Sigmoid colon (tissue), 7 donors: Measurements from ENCODE around the gene CADM2. TPM values are rescaled to one million over a fixed set of nuclear protein-coding genes. Genes with fewer than 3 reads are reported as not detected.

ENCODE experiments used
- DNase-seq: peaks from one replicate; pipeline ENCODE4 v3.0.0-alpha.2; 2019
- H3K27ac ChIP-seq, 4 donors: fragments of 200-600 bp; sonication (generic); one replicate each; pipeline ENCODE4 v1.5.1; 2016 to 2019; ENCODE audit warnings: mild to moderate bottlenecking in 1 of 4
- H3K27me3 ChIP-seq, 3 donors: fragments of 200-600 bp; sonication (generic); one replicate each; pipeline ENCODE4 v1.5.1; 2019; ENCODE audit warnings: mild to moderate bottlenecking in 1 of 3
- H3K36me3 ChIP-seq, 4 donors: fragments of 200-600 bp; sonication (generic); one replicate each; pipeline ENCODE4 v1.5.1; 2016 to 2019
- H3K4me1 ChIP-seq, 4 donors: fragments of 200-600 bp; sonication (generic); one replicate each; pipeline ENCODE4 v1.5.1; 2017 to 2019
- H3K4me3 ChIP-seq, 4 donors: fragments of 200-600 bp; sonication (generic); one replicate each; pipeline ENCODE4 v1.5.1; 2017 to 2019; ENCODE audit warnings: mild to moderate bottlenecking in 2 of 4, moderate library complexity in 1 of 4
- H3K9me3 ChIP-seq, 4 donors: fragments of 200-600 bp in 3 of 4; sonication (generic) in 3 of 4; one replicate each; pipeline versions ENCODE4 v1.5.1 to v1.6.1; 2013 to 2019
- EP300 ChIP-seq, 4 donors: sonication (generic); formaldehyde crosslinking; IDR thresholded peaks; one replicate each; pipeline ENCODE4 v1.6.1; 2017; ENCODE audit warnings: antibody characterized with exemption in 4 of 4
- POLR2A ChIP-seq, 2 donors: fragments of 450-650 bp; IDR thresholded peaks; one replicate each; pipeline ENCODE4 v1.6.1; 2016; ENCODE audit warnings: antibody characterized with exemption in 2 of 2, mild to moderate bottlenecking in 2 of 2, moderate library complexity in 2 of 2
- POLR2AphosphoS5 ChIP-seq, 4 donors: sonication (generic); formaldehyde crosslinking; IDR thresholded peaks; one replicate each; pipeline ENCODE4 v1.6.1; 2017; ENCODE audit warnings: antibody characterized with exemption in 4 of 4
- WGBS, 2 donors: extraction: QIAGEN DNeasy Blood & Tissue Kit; methylation state at CpG; one replicate each; pipeline ENCODE4 v1.1.7; 2013; 5-methylcytosine and 5-hydroxymethylcytosine counted together
- intact Hi-C: fragments of 100-400 bp; cut with DNase I; formaldehyde crosslinking; loops from one replicate; pipeline ENCODE4 v1.15.1; 2023
- polyA plus RNA-seq, 3 donors: library from polyadenylated mRNA; stranded (reverse); fragments of 200-250 nt; gene quantifications; one replicate each; pipeline ENCODE4 v1.2.3, GENCODE V29; 2013
- total RNA-seq, 4 donors: library from RNA; depleted of rRNA; stranded (reverse); fragments of >200 nt; gene quantifications; one replicate each; pipeline ENCODE4 v1.1.0, GENCODE V29; 2016
- TF ChIP-seq, protein P1 (sequence below), 4 experiments: fragments of 450-650 bp in 3 of 4; fragments of 200-600 bp in 1 of 4; IDR thresholded peaks; one replicate each; pipeline ENCODE4 v1.5.1; 2016 to 2019; ENCODE audit warnings: antibody characterized with exemption in 4 of 4, mild to moderate bottlenecking in 3 of 4, moderate library complexity in 2 of 4
- donor health status: healthy with polysubstance abuse.
- donor health status: Bipolar disorder and iron deficiency.
- donor health status: healthy.

CADM2 gene
- total and polyA plus RNA-seq, 7 donors: 0.46 to 22.8 (median 12.8) TPM

DNA sequence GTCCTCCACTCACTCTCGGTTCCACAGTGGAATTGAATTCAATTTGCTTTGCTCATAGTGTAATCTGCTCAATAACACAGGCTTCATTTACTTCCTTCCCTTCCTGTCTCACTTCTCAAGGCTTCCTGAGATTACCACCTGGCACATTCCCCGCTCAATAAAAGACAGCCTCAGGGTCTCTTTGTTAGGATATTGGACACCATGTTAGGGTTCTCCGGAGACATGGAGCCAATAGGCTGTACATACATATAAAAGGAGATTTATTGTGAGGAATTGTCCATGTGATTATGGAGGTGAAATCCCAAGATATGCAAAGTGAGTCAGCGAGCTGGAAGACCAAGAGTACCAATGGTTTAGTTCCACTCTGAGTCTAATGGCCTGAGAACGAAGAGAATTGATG lies 974.5 kb downstream of the CADM2 start:
- TF ChIP-seq POLR2AphosphoS5 (IDR thresholded peaks at IDR 0.05): no peak
- TF ChIP-seq, protein P1, sequence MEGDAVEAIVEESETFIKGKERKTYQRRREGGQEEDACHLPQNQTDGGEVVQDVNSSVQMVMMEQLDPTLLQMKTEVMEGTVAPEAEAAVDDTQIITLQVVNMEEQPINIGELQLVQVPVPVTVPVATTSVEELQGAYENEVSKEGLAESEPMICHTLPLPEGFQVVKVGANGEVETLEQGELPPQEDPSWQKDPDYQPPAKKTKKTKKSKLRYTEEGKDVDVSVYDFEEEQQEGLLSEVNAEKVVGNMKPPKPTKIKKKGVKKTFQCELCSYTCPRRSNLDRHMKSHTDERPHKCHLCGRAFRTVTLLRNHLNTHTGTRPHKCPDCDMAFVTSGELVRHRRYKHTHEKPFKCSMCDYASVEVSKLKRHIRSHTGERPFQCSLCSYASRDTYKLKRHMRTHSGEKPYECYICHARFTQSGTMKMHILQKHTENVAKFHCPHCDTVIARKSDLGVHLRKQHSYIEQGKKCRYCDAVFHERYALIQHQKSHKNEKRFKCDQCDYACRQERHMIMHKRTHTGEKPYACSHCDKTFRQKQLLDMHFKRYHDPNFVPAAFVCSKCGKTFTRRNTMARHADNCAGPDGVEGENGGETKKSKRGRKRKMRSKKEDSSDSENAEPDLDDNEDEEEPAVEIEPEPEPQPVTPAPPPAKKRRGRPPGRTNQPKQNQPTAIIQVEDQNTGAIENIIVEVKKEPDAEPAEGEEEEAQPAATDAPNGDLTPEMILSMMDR (IDR thresholded peaks at IDR 0.05): no peak
- no peak for TF ChIP-seq POLR2A (IDR thresholded peaks at IDR 0.05)
- TF ChIP-seq EP300 (IDR thresholded peaks at IDR 0.05): no peak
- 72 to 77% methylated on average over 5 of the region's 5 CpGs for WGBS, 2 donors
- Histone ChIP-seq H3K4me3 (no peak overlapping the region), H3K9me3 (no peaks in the 10 kb centered on the region), H3K27ac (no peak overlapping the region), H3K4me1 (peaks cover 0 to 18% (median 3%) of the 10 kb centered on the region in 4 donors), H3K36me3 (no peaks in the 10 kb centered on the region), H3K27me3 (no peaks in the 10 kb centered on the region)
- no peak for DNase-seq
- intact Hi-C loops: no loop called here

GRCh38 chr3:85935171-85935570 lies 976.4 kb downstream of the CADM2 start:
- H3K9me3 ChIP-seq: no peaks in the 10 kb centered on the region
- DNase-seq: no peak
- H3K4me1 ChIP-seq: peaks cover 0 to 27% (median 3%) of the 10 kb centered on the region in 4 donors
- H3K27ac ChIP-seq: no peak overlapping the region
- intact Hi-C loops: no loop called here
- no peak overlapping the region for H3K4me3 ChIP-seq
- WGBS, 2 donors: 86 to 97% methylated on average over 1 of the region's 1 CpG
- TF ChIP-seq POLR2AphosphoS5 (IDR thresholded peaks at IDR 0.05) (no peak), EP300 (IDR thresholded peaks at IDR 0.05) (no peak), POLR2A (IDR thresholded peaks at IDR 0.05) (no peak)
- TF ChIP-seq, protein P1 (IDR thresholded peaks at IDR 0.05): no peak
- H3K27me3 ChIP-seq: no peaks in the 10 kb centered on the region
- no peaks in the 10 kb centered on the region for H3K36me3 ChIP-seq

GRCh38 chr3:85939074-85939482 lies 980.3 kb downstream of the CADM2 start:
- no peaks in the 10 kb centered on the region for H3K27me3 ChIP-seq
- no peak for TF ChIP-seq EP300 (IDR thresholded peaks at IDR 0.05)
- intact Hi-C loops: no loop called here
- H3K9me3 ChIP-seq: no peaks in the 10 kb centered on the region
- no peak overlapping the region for H3K27ac ChIP-seq
- no peak overlapping the region for H3K4me3 ChIP-seq
- H3K4me1 ChIP-seq: peaks cover 0 to 34% (median 5%) of the 10 kb centered on the region in 4 donors
- H3K36me3 ChIP-seq: no peaks in the 10 kb centered on the region
- WGBS, 2 donors: 37 to 55% methylated on average over 3 of the region's 3 CpGs
- DNase-seq: no peak

GRCh38 chr3:85950435-85950834 lies 991.6 kb downstream of the CADM2 start:
- no peaks in the 10 kb centered on the region for H3K27me3 ChIP-seq
- H3K27ac ChIP-seq: no peak overlapping the region
- intact Hi-C loops: no loop called here
- no peak for TF ChIP-seq POLR2A (IDR thresholded peaks at IDR 0.05)
- H3K36me3 ChIP-seq: no peaks in the 10 kb centered on the region
- no peaks in the 10 kb centered on the region for H3K4me1 ChIP-seq
- DNase-seq: no peak
- whole genome bisulfite sequencing, 2 donors: 80 to 92% methylated on average over 1 of the region's 1 CpG
- no peak overlapping the region for H3K4me3 ChIP-seq
- H3K9me3 ChIP-seq: no peaks in the 10 kb centered on the region

DNA sequence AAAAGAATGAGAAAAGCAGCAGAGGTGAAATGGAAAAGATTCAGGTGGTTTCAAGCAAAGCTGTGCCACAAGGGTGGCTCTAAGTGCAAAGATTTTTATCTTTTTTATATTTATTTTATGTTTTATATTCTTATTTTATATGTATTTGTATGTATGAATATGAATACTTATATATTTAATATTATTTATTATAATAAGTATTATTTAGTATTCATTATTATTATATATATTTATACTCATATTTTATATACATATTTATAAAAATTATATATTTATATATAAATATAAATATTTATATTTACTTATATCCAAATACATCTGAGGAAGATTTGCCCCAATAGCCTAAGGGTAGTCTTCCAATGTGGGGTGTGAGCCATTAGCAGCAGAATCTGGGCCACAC lies 1002.0 kb downstream of the CADM2 start:
- no peaks in the 10 kb centered on the region for H3K4me1 ChIP-seq
- no peak overlapping the region for H3K4me3 ChIP-seq
- H3K9me3 ChIP-seq: no peaks in the 10 kb centered on the region
- DNase-seq: no peak
- TF ChIP-seq EP300 (IDR thresholded peaks at IDR 0.05): no peak
- TF ChIP-seq POLR2A (IDR thresholded peaks at IDR 0.05): no peak
- H3K36me3 ChIP-seq: no peaks in the 10 kb centered on the region
- H3K27me3 ChIP-seq: no peaks in the 10 kb centered on the region
- H3K27ac ChIP-seq: no peak overlapping the region
- intact Hi-C loops: no loop called here

DNA sequence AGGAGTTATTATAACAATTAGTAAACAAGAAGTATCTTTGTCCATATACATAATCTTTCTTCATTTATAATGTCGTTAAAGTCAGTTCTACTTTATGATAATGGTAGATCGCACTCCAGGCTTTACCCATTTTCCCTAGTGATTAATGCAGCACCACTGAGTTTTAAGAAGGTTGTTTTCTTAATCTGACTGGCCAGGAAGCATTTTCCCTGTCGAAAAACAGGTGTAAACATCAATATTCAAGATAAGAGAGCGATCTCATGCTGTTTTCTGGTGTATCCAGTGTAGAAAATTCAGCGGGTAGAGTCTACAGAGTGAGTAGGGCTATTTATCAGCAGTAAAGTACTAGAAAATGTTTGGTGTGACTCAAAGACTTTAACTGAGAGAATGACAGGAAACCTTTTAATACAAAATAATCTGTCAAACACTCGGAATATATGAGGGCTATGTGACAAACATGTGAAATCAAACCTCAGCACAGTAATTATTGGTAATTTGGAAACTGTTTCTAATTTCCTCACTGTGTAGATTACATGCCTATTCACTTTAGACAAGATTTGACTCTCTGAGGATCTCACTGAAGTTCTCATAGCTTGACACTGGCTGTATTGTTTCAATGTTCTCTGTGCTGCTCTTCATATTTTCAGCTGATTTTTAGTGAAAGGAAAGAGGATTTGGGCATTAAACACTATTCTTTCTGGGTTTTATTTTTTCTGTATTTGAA lies 1019.0 kb downstream of the CADM2 start:
- Histone ChIP-seq H3K36me3 (no peaks in the 10 kb centered on the region), H3K4me1 (no peaks in the 10 kb centered on the region), H3K27me3 (no peaks in the 10 kb centered on the region), H3K27ac (no peak overlapping the region), H3K4me3 (no peak overlapping the region), H3K9me3 (no peaks in the 10 kb centered on the region)
- 56 to 72% methylated on average over 6 of the region's 6 CpGs for WGBS, 2 donors
- no peak for TF ChIP-seq POLR2A (IDR thresholded peaks at IDR 0.05)
- no peak for TF ChIP-seq POLR2AphosphoS5 (IDR thresholded peaks at IDR 0.05)
- TF ChIP-seq, protein P1 (IDR thresholded peaks at IDR 0.05): no peak
- no peak for TF ChIP-seq EP300 (IDR thresholded peaks at IDR 0.05)
- intact Hi-C loops: no loop called here
- no peak for DNase-seq
